HepG2 (cell line): ENCODE results near the gene TUBB. TPM values are rescaled to one million over a fixed set of nuclear protein-coding genes. Genes with fewer than 3 reads are reported as not detected.

Experiments
- ATM ChIP-seq: fragments of 450-650 bp; IDR thresholded peaks from 2 replicates; pipeline ENCODE4 v1.7.1; 2017; ENCODE audit warnings: mild to moderate bottlenecking, borderline replicate concordance
- EEA1 ChIP-seq: sonication (generic); formaldehyde crosslinking; IDR thresholded peaks from 2 replicates; pipeline ENCODE4 v1.5.1; 2020; ENCODE audit warnings: mild to moderate bottlenecking, missing genetic modification reagents, borderline replicate concordance
- HOXA5 ChIP-seq: sonication (generic); formaldehyde crosslinking; IDR thresholded peaks from 2 replicates; pipeline ENCODE4 v1.4.0; 2020; ENCODE audit warnings: missing genetic modification reagents
- MATR3 ChIP-seq: sonication (generic); formaldehyde crosslinking; IDR thresholded peaks from 2 replicates; pipeline ENCODE4 v1.4.0; 2020; ENCODE audit warnings: missing genetic modification reagents
- MIER2 ChIP-seq: IDR thresholded peaks from 2 replicates; pipeline ENCODE4 v1.6.1; 2016; ENCODE audit warnings: missing biosample characterization, missing genetic modification reagents
- PTBP1 ChIP-seq: fragments of 200-400 bp; formaldehyde crosslinking; IDR thresholded peaks from 2 replicates; pipeline ENCODE4 v1.6.1; 2018; ENCODE audit warnings: low read length, low read depth; ENCODE audit not compliant: poor library complexity, severe bottlenecking
- SETDB1 ChIP-seq: sonication (generic); formaldehyde crosslinking; IDR thresholded peaks from 2 replicates; pipeline ENCODE4 v1.5.1; 2020; ENCODE audit warnings: missing genetic modification reagents, mild to moderate bottlenecking, borderline replicate concordance
- SNRNP70 ChIP-seq: fragments of 200-400 bp; formaldehyde crosslinking; IDR thresholded peaks from 2 replicates; pipeline ENCODE4 v1.6.1; 2017; ENCODE audit warnings: mild to moderate bottlenecking, low read depth, low read length, moderate library complexity
- SP2 ChIP-seq: sonication (generic); formaldehyde crosslinking; IDR thresholded peaks from 2 replicates; pipeline ENCODE4 v1.5.1; 2020; ENCODE audit warnings: mild to moderate bottlenecking, missing genetic modification reagents
- TCF7L2 ChIP-seq: IDR thresholded peaks from 2 replicates; pipeline ENCODE4 v1.6.1; 2011; ENCODE audit warnings: mild to moderate bottlenecking, low read depth, low read length, moderate library complexity
- U2AF1 ChIP-seq: fragments of 200-400 bp; formaldehyde crosslinking; optimal IDR thresholded peaks from 2 replicates; pipeline ENCODE3; 2017; ENCODE audit warnings: mild to moderate bottlenecking, low read depth, low read length
- ZBTB21 ChIP-seq: sonication (generic); formaldehyde crosslinking; IDR thresholded peaks from 2 replicates; pipeline ENCODE4 v1.4.0; 2020; ENCODE audit warnings: missing genetic modification reagents
- ZNF225 ChIP-seq: sonication (generic); formaldehyde crosslinking; IDR thresholded peaks from 2 replicates; pipeline ENCODE4 v1.4.0; 2020; ENCODE audit warnings: mild to moderate bottlenecking, missing genetic modification reagents
- ZNF251 ChIP-seq: sonication (generic); formaldehyde crosslinking; IDR thresholded peaks from 2 replicates; pipeline ENCODE4 v1.9.0; 2021; ENCODE audit warnings: mild to moderate bottlenecking, missing genetic modification reagents
- ZNF367 ChIP-seq: sonication (generic); formaldehyde crosslinking; IDR thresholded peaks from 2 replicates; pipeline ENCODE4 v1.4.0; 2020; ENCODE audit warnings: missing genetic modification reagents, borderline replicate concordance
- ZNF589 ChIP-seq: sonication (generic); formaldehyde crosslinking; conservative IDR thresholded peaks from 2 replicates; pipeline ENCODE4 v1.8.0; 2022; ENCODE audit warnings: mild to moderate bottlenecking, moderate library complexity, missing genetic modification reagents
- ZNF605 ChIP-seq: sonication (generic); formaldehyde crosslinking; IDR thresholded peaks from 2 replicates; pipeline ENCODE4 v1.8.0; 2022; ENCODE audit warnings: mild to moderate bottlenecking, missing genetic modification reagents
- ZNF788 ChIP-seq: sonication (generic); formaldehyde crosslinking; IDR thresholded peaks from 2 replicates; pipeline ENCODE4 v1.5.0; 2020; ENCODE audit warnings: mild to moderate bottlenecking, missing genetic modification reagents, borderline replicate concordance
- polyA plus RNA-seq, 8 experiments: library from polyadenylated mRNA; depleted of rRNA in 3 of 8; stranded (reverse) in 7 of 8; unstranded in 1 of 8; fragments of >200 nt; fragmentation: Illumina TruSeq in 4 of 8; extraction: Trizol in 4 of 8; gene quantifications; 2 replicates each; pipeline versions ENCODE4 v1.2.1 to v1.2.3, GENCODE V29; 2011 to 2016; ENCODE audit warnings: low read depth in 4 of 8, missing spikeins in 1 of 8, mixed read lengths in 1 of 8; ENCODE audit not compliant: insufficient read depth in 1 of 8
- total RNA-seq, 5 experiments: library from RNA; depleted of rRNA; stranded (reverse); fragments of >200 nt; fragmentation: Illumina TruSeq; extraction: Trizol; gene quantifications; 2 replicates each; pipeline ENCODE4 v1.2.3, GENCODE V29; 2016; ENCODE audit warnings: low read depth in 1 of 5
- TF ChIP-seq, protein P1 (sequence below): sonication (generic); formaldehyde crosslinking; IDR thresholded peaks from 2 replicates; pipeline ENCODE4 v1.8.0; 2022; ENCODE audit warnings: missing genetic modification reagents, mild to moderate bottlenecking, inconsistent platforms, borderline replicate concordance
- TF ChIP-seq, protein P2 (sequence below): sonication (generic); formaldehyde crosslinking; IDR thresholded peaks from 2 replicates; pipeline ENCODE4 v1.8.1; 2023; ENCODE audit warnings: missing genetic modification reagents, inconsistent platforms, borderline replicate concordance
- TF ChIP-seq, protein P3 (sequence below): sonication (generic); formaldehyde crosslinking; conservative IDR thresholded peaks from 2 replicates; pipeline ENCODE4 v1.4.0; 2020; ENCODE audit warnings: missing genetic modification reagents
- TF ChIP-seq, protein P4 (sequence below): sonication (generic); formaldehyde crosslinking; IDR thresholded peaks from 2 replicates; pipeline ENCODE4 v1.4.0; 2020; ENCODE audit warnings: missing genetic modification reagents, borderline replicate concordance

The TUBB gene
- total and polyA plus RNA-seq, 2 of the 13 experiments (the other 11 are each of a cell fraction or from before 2014, with no cell fraction given): 911 to 1,163 TPM

DNA sequence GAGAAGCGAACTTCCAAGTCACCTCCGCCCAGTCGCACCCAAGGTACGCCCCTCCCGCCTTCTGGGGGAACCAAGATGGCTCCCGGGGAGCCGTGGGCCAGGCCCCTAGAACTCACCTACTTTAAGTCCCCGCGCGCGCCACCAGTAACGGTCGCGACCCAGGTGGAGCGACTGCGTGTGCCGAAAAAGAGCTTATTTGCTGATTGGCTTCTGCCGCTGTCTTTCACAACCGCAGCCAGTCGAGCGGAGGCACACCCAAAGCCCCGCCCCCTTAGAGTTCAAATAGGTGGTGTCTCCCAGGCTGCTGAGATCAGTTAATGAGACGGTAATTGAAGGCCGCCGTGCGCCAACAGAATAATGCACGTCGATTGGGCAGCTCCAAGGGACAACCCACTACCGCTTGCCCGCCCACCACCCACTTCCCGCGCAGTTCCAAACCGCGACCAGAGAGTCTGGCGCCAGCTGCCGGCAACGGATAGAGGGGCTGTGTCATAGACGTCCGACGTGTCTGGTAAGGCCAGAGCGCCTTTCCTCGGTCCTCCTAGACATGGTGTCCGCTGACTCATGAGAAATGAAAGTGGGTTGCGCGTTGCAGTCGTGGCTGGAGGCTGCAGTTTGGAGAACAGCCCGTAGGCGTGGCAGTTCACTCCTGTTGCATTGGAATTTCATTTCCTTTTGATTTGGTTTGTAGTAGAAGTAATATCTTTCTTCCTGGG, 2.9 kb upstream of the TUBB start, which contains the start of gene MDC1 (continued):
- TF ChIP-seq, protein P1, sequence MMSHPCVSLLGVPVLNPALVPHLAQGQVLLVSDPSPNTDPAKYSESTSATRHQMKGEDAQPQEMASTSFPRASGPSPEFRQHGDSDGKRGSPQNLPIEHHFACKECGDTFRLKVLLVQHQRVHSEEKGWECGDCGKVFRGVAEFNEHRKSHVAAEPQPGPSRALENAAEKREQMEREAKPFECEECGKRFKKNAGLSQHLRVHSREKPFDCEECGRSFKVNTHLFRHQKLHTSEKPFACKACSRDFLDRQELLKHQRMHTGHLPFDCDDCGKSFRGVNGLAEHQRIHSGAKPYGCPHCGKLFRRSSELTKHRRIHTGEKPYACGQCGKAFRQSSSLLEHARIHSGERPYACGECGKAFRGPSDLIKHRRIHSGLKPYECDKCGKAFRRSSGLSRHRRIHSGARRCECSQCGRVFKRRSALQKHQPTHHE: peak; percentile 93; the same call in 1 of the 2 replicates
- TF ChIP-seq ZNF251 (peak; percentile 83; the same call in 1 of the 2 replicates), ZBTB21 (CRISPR knock-in tag) (0 out of 2 replicates have a peak, but pooled peaks have one; percentile 14), MATR3 (CRISPR knock-in tag) (no peak), SP2 (peak; percentile 96), ATM (no peak), ZNF225 (CRISPR knock-in tag) (peak; percentile 87), TCF7L2 (no peak), SETDB1 (no peak), ZNF788 (CRISPR knock-in tag) (peak; percentile 99), HOXA5 (CRISPR knock-in tag) (peak; percentile 82), U2AF1 (peak; percentile 100), MIER2 (CRISPR knock-in tag) (peak; percentile 84), SNRNP70 (no peak), ZNF367 (CRISPR knock-in tag) (0 out of 2 replicates have a peak, but pooled peaks have one; percentile 36), PTBP1 (no peak), ZNF589 (CRISPR knock-in tag) (peak; percentile 97), ZNF605 (peak; percentile 94; the same call in 1 of the 2 replicates), EEA1 (CRISPR knock-in tag) (no peak; the same call in 1 of the 2 replicates)
- TF ChIP-seq, protein P2, sequence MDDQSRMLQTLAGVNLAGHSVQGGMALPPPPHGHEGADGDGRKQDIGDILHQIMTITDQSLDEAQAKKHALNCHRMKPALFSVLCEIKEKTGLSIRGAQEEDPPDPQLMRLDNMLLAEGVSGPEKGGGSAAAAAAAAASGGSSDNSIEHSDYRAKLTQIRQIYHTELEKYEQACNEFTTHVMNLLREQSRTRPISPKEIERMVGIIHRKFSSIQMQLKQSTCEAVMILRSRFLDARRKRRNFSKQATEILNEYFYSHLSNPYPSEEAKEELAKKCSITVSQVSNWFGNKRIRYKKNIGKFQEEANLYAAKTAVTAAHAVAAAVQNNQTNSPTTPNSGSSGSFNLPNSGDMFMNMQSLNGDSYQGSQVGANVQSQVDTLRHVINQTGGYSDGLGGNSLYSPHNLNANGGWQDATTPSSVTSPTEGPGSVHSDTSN (CRISPR knock-in tag): peak; percentile 91; the same call in 1 of the 2 replicates
- TF ChIP-seq, protein P3, sequence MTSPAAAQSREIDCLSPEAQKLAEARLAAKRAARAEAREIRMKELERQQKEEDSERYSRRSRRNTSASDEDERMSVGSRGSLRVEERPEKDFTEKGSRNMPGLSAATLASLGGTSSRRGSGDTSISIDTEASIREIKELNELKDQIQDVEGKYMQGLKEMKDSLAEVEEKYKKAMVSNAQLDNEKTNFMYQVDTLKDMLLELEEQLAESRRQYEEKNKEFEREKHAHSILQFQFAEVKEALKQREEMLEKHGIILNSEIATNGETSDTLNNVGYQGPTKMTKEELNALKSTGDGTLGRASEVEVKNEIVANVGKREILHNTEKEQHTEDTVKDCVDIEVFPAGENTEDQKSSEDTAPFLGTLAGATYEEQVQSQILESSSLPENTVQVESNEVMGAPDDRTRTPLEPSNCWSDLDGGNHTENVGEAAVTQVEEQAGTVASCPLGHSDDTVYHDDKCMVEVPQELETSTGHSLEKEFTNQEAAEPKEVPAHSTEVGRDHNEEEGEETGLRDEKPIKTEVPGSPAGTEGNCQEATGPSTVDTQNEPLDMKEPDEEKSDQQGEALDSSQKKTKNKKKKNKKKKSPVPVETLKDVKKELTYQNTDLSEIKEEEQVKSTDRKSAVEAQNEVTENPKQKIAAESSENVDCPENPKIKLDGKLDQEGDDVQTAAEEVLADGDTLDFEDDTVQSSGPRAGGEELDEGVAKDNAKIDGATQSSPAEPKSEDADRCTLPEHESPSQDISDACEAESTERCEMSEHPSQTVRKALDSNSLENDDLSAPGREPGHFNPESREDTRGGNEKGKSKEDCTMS (CRISPR knock-in tag): 0 out of 2 replicates have a peak, but pooled peaks have one; percentile 94
- TF ChIP-seq, protein P4, sequence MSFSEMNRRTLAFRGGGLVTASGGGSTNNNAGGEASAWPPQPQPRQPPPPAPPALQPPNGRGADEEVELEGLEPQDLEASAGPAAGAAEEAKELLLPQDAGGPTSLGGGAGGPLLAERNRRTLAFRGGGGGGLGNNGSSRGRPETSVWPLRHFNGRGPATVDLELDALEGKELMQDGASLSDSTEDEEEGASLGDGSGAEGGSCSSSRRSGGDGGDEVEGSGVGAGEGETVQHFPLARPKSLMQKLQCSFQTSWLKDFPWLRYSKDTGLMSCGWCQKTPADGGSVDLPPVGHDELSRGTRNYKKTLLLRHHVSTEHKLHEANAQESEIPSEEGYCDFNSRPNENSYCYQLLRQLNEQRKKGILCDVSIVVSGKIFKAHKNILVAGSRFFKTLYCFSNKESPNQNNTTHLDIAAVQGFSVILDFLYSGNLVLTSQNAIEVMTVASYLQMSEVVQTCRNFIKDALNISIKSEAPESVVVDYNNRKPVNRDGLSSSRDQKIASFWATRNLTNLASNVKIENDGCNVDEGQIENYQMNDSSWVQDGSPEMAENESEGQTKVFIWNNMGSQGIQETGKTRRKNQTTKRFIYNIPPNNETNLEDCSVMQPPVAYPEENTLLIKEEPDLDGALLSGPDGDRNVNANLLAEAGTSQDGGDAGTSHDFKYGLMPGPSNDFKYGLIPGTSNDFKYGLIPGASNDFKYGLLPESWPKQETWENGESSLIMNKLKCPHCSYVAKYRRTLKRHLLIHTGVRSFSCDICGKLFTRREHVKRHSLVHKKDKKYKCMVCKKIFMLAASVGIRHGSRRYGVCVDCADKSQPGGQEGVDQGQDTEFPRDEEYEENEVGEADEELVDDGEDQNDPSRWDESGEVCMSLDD (CRISPR knock-in tag): peak; percentile 79; the same call in 1 of the 2 replicates
